HG03280 (cell line): ENCODE data around the gene SLC26A9.
"Not testable (repeated sequence)": the region's sequence is repeated elsewhere in the genome, so short reads cannot be mapped to it uniquely, and the experiment has no call there.

Experiments used
- ATAC-seq: cut with Tn5 transposase; IDR thresholded peaks from one replicate; pipeline ENCODE4 v1.9.1; 2021; ENCODE audit warnings: mild to moderate bottlenecking, moderate library complexity; ENCODE audit not compliant: unreplicated experiment

Gene SLC26A9

GRCh38 chr1:205927247-205927646 lies 16.0 kb downstream of the SLC26A9 start:
- ATAC-seq = no peak

GRCh38 chr1:205926636-205927035 lies 16.6 kb downstream of the SLC26A9 start:
- ATAC-seq = no peak

GRCh38 chr1:205926213-205926612 lies 17.0 kb downstream of the SLC26A9 start:
- no peak for ATAC-seq

GRCh38 chr1:205925736-205926135 lies 17.5 kb downstream of the SLC26A9 start:
- no peak for ATAC-seq

GRCh38 chr1:205924460-205924790 lies 18.8 kb downstream of the SLC26A9 start:
- ATAC-seq = no peak

GRCh38 chr1:205923651-205924459 lies 19.4 kb downstream of the SLC26A9 start:
- no peak for ATAC-seq

GRCh38 chr1:205922806-205923205 lies 20.4 kb downstream of the SLC26A9 start:
- ATAC-seq = no peak

GRCh38 chr1:205922314-205922713 lies 20.9 kb downstream of the SLC26A9 start:
- no peak for ATAC-seq

- no peak for ATAC-seq
These were observed 21.7 kb downstream of the SLC26A9 start for GRCh38 chr1:205921570-205921909.

- ATAC-seq = no peak
These were observed 22.2 kb downstream of the SLC26A9 start for GRCh38 chr1:205920861-205921569.

- ATAC-seq = no peak
These were observed 23.1 kb downstream of the SLC26A9 start for GRCh38 chr1:205920159-205920558.

GRCh38 chr1:205918955-205919746 lies 24.1 kb downstream of the SLC26A9 start:
- ATAC-seq = no peak

GRCh38 chr1:205917466-205918238 lies 25.6 kb downstream of the SLC26A9 start:
- ATAC-seq = no peak

- ATAC-seq = no peak
These were observed 26.7 kb downstream of the SLC26A9 start for GRCh38 chr1:205916541-205916940.

GRCh38 chr1:205915354-205915990 lies 27.8 kb downstream of the SLC26A9 start:
- ATAC-seq = no peak

- no peak for ATAC-seq
These were observed 28.5 kb downstream of the SLC26A9 start for GRCh38 chr1:205914730-205915129.

- no peak for ATAC-seq
These were observed 29.1 kb downstream of the SLC26A9 start for GRCh38 chr1:205914155-205914507.

GRCh38 chr1:205913451-205914154 lies 29.7 kb downstream of the SLC26A9 start:
- ATAC-seq = no peak

- ATAC-seq = no peak
These were observed 35.5 kb downstream of the SLC26A9 start for GRCh38 chr1:205907794-205908193.

- ATAC-seq = not testable (repeated sequence)
These were observed 38.2 kb downstream of the SLC26A9 start for GRCh38 chr1:205905095-205905494.
